WTC11 (cell line): ENCODE measurements around the gene SLC25A21. TPM values are rescaled to one million over a fixed set of nuclear protein-coding genes. Genes with fewer than 3 reads are reported as not detected.
A peak's percentile ranks its signal among the peaks of the same experiment; 100 is the strongest.

ENCODE experiments used
- ATAC-seq: fragments of 200-7000 bp; cut with Tn5 transposase; 2 replicates; pipeline ENCODE4 v1.10.0; 2021; ENCODE audit warnings: mild to moderate bottlenecking, moderate library complexity
- CTCF ChIA-PET: fragments of 300-600 bp; sonication (Branson Sonifier 250); formaldehyde crosslinking; loops from one replicate; lab custom pipeline; 2021; ENCODE audit warnings: antibody characterized with exemption; lab: Charles Lee
- POLR2A ChIA-PET: fragments of 350-600 bp; sonication (Branson Sonifier 250); formaldehyde crosslinking; loops from one replicate; lab custom pipeline; 2021; ENCODE audit warnings: antibody characterized with exemption; lab: Charles Lee
- DNase-seq: peaks from one replicate; pipeline ENCODE4 v3.0.0; 2021; ENCODE audit warnings: low spot score
- H3K27ac Mint-ChIP-seq: 2 replicates; pipeline ENCODE4 v1.8.0; 2021; ENCODE audit warnings: mixed read lengths
- H3K27me3 Mint-ChIP-seq: 2 replicates; pipeline ENCODE4 v1.8.0; 2021; ENCODE audit warnings: low read depth, mild to moderate bottlenecking, moderate library complexity, mixed read lengths
- H3K36me3 Mint-ChIP-seq: 2 replicates; pipeline ENCODE4 v1.8.0; 2021; ENCODE audit warnings: mixed read lengths
- H3K4me1 Mint-ChIP-seq: 2 replicates; pipeline ENCODE4 v1.8.0; 2022; ENCODE audit warnings: mixed read lengths
- H3K4me3 Mint-ChIP-seq: 2 replicates; pipeline ENCODE4 v1.8.0; 2021; ENCODE audit warnings: mild to moderate bottlenecking, moderate library complexity, mixed read lengths
- H3K9me3 Mint-ChIP-seq: 2 replicates; pipeline ENCODE4 v1.8.0; 2021; ENCODE audit warnings: mixed read lengths
- ATF1 ChIP-seq: sonication (generic); formaldehyde crosslinking; IDR thresholded peaks from 2 replicates; pipeline ENCODE4 v1.8.1; 2023; ENCODE audit warnings: mild to moderate bottlenecking, moderate library complexity, missing genetic modification reagents
- CBFB ChIP-seq: sonication (generic); formaldehyde crosslinking; IDR thresholded peaks from 2 replicates; pipeline ENCODE4 v1.8.1; 2022; ENCODE audit warnings: mild to moderate bottlenecking, low read depth, missing genetic modification reagents
- CREB1 ChIP-seq: sonication (generic); formaldehyde crosslinking; IDR thresholded peaks from 2 replicates; pipeline ENCODE4 v1.8.0; 2023; ENCODE audit warnings: mild to moderate bottlenecking, missing genetic modification reagents
- EMX1 ChIP-seq: fragments of 250-450 bp; sonication (Bioruptor Pico); IDR thresholded peaks from 2 replicates; pipeline ENCODE4 v1.8.0; 2021; ENCODE audit warnings: mild to moderate bottlenecking
- ETV6 ChIP-seq: sonication (generic); formaldehyde crosslinking; IDR thresholded peaks from 2 replicates; pipeline ENCODE4 v1.8.1; 2022; ENCODE audit warnings: mild to moderate bottlenecking, missing genetic modification reagents
- FOXJ3 ChIP-seq: sonication (generic); formaldehyde crosslinking; IDR thresholded peaks from 2 replicates; pipeline ENCODE4 v1.9.0; 2021; ENCODE audit warnings: missing genetic modification reagents, mild to moderate bottlenecking, borderline replicate concordance
- FOXK1 ChIP-seq: sonication (generic); formaldehyde crosslinking; IDR thresholded peaks from 2 replicates; pipeline ENCODE4 v1.8.0; 2022; ENCODE audit warnings: mild to moderate bottlenecking, moderate library complexity, missing genetic modification reagents
- FOXP1 ChIP-seq: sonication (generic); formaldehyde crosslinking; IDR thresholded peaks from 2 replicates; pipeline ENCODE4 v1.8.0; 2022; ENCODE audit warnings: missing genetic modification reagents, mild to moderate bottlenecking, moderate library complexity, borderline replicate concordance
- FOXP4 ChIP-seq: sonication (generic); formaldehyde crosslinking; IDR thresholded peaks from 2 replicates; pipeline ENCODE4 v1.8.0; 2022; ENCODE audit warnings: mild to moderate bottlenecking, missing genetic modification reagents
- GABPB1 ChIP-seq: sonication (generic); formaldehyde crosslinking; IDR thresholded peaks from 2 replicates; pipeline ENCODE4 v1.8.1; 2023; ENCODE audit warnings: mild to moderate bottlenecking, missing genetic modification reagents
- IRF2 ChIP-seq: sonication (generic); formaldehyde crosslinking; IDR thresholded peaks from 2 replicates; pipeline ENCODE4 v1.8.0; 2022; ENCODE audit warnings: low read depth, missing genetic modification reagents, borderline replicate concordance
- JAZF1 ChIP-seq: fragments of 250-450 bp; sonication (Bioruptor Pico); IDR thresholded peaks from 2 replicates; pipeline ENCODE4 v1.9.0; 2021; ENCODE audit warnings: moderate library complexity, mild to moderate bottlenecking, inconsistent platforms
- MLX ChIP-seq: sonication (generic); formaldehyde crosslinking; IDR thresholded peaks from 2 replicates; pipeline ENCODE4 v1.8.1; 2023; ENCODE audit warnings: mild to moderate bottlenecking, missing genetic modification reagents, moderate library complexity
- SOX15 ChIP-seq: fragments of 250-450 bp; sonication (Bioruptor Pico); IDR thresholded peaks from 2 replicates; pipeline ENCODE4 v1.9.0; 2021; ENCODE audit warnings: mild to moderate bottlenecking
- TEAD1 ChIP-seq: sonication (generic); formaldehyde crosslinking; IDR thresholded peaks from 2 replicates; pipeline ENCODE4 v1.8.0; 2022; ENCODE audit warnings: mild to moderate bottlenecking, missing genetic modification reagents
- TEAD4 ChIP-seq: sonication (generic); formaldehyde crosslinking; IDR thresholded peaks from 2 replicates; pipeline ENCODE4 v1.8.0; 2022; ENCODE audit warnings: mild to moderate bottlenecking, missing genetic modification reagents
- USF2 ChIP-seq: sonication (generic); formaldehyde crosslinking; IDR thresholded peaks from 2 replicates; pipeline ENCODE4 v1.8.1; 2023; ENCODE audit warnings: mild to moderate bottlenecking, missing genetic modification reagents, moderate library complexity
- ZNF138 ChIP-seq: sonication (generic); formaldehyde crosslinking; conservative IDR thresholded peaks from 2 replicates; pipeline ENCODE4 v1.8.1; 2022; ENCODE audit warnings: mild to moderate bottlenecking, moderate library complexity, missing genetic modification reagents
- ZNF281 ChIP-seq: sonication (generic); formaldehyde crosslinking; IDR thresholded peaks from 2 replicates; pipeline ENCODE4 v1.8.0; 2023; ENCODE audit warnings: mild to moderate bottlenecking, missing genetic modification reagents
- ZNF425 ChIP-seq: fragments of 250-450 bp; sonication (Bioruptor Pico); conservative IDR thresholded peaks from 2 replicates; pipeline ENCODE4 v1.9.0; 2021; ENCODE audit warnings: mild to moderate bottlenecking
- ZNF671 ChIP-seq: fragments of 250-450 bp; sonication (Bioruptor Pico); IDR thresholded peaks from 2 replicates; pipeline ENCODE4 v1.8.0; 2021; ENCODE audit warnings: mild to moderate bottlenecking
- ZSCAN18 ChIP-seq: fragments of 250-450 bp; sonication (Bioruptor Pico); IDR thresholded peaks from 2 replicates; pipeline ENCODE4 v2.1.2; 2022; ENCODE audit warnings: mild to moderate bottlenecking, moderate library complexity
- total RNA-seq: library from RNA; stranded (reverse); gene quantifications from 3 replicates; pipeline ENCODE4 v1.2.3, GENCODE V29; 2021

SLC25A21 gene
- total RNA-seq, 1 experiment from 2014 or later = 8.2 TPM

- no peak overlapping the region for H3K4me3 Mint-ChIP-seq
- no peaks in the 10 kb centered on the region for H3K9me3 Mint-ChIP-seq
- ATAC-seq = no peak
- TF ChIP-seq JAZF1 (CRISPR knock-in tag) (no peak), GABPB1 (no peak), FOXK1 (CRISPR knock-in tag) (no peak), ETV6 (no peak), CREB1 (no peak), ZSCAN18 (no peak), ATF1 (CRISPR knock-in tag) (no peak), ZNF671 (no peak), CBFB (CRISPR knock-in tag) (no peak), FOXJ3 (no peak), IRF2 (CRISPR knock-in tag) (no peak), TEAD4 (CRISPR knock-in tag) (no peak), ZNF425 (CRISPR knock-in tag) (no peak), EMX1 (CRISPR knock-in tag) (no peak)
- H3K27me3 Mint-ChIP-seq = no peaks in the 10 kb centered on the region
- peaks cover 30% of the 10 kb centered on the region for H3K4me1 Mint-ChIP-seq
- ChIA-PET POLR2A (no interaction called here), CTCF (interaction anchor here (0.8 kb wide), 1 partner anchor 84 kb away, joined by 6 read pairs; no protein-coding TSS in a partner anchor)
- H3K27ac Mint-ChIP-seq = no peak overlapping the region; the same call in 1 of the 2 replicates
- no peak for DNase-seq
- no peaks in the 10 kb centered on the region for H3K36me3 Mint-ChIP-seq
These were observed 314.5 kb downstream of the SLC25A21 start for GRCh38 chr14:36857842-36858445.

- ChIA-PET CTCF (interaction anchor here (0.8 to 1.5 kb wide), 2 partner anchors 85 to 109 kb away, joined by 3 to 6 read pairs; no protein-coding TSS in a partner anchor), POLR2A (no interaction called here)
- peak; percentile 25 for DNase-seq
- peaks cover 30% of the 10 kb centered on the region for H3K4me1 Mint-ChIP-seq
- TF ChIP-seq USF2 (CRISPR knock-in tag) = 0 out of 2 replicates have a peak, but pooled peaks have one; percentile 23
- no peak for TF ChIP-seq MLX
- H3K27ac Mint-ChIP-seq = no peak overlapping the region
- H3K4me3 Mint-ChIP-seq = no peak overlapping the region
- no peaks in the 10 kb centered on the region for H3K36me3 Mint-ChIP-seq
- H3K27me3 Mint-ChIP-seq = no peaks in the 10 kb centered on the region
- H3K9me3 Mint-ChIP-seq = no peaks in the 10 kb centered on the region
- peak; percentile 80 for ATAC-seq
These were observed 315.3 kb downstream of the SLC25A21 start for GRCh38 chr14:36857136-36857535.

GRCh38 chr14:36856095-36856878 is 316.1 kb downstream of the SLC25A21 start:
- Mint-ChIP-seq H3K4me1 (peaks cover 35% of the 10 kb centered on the region), H3K36me3 (no peaks in the 10 kb centered on the region), H3K9me3 (no peaks in the 10 kb centered on the region), H3K27me3 (no peaks in the 10 kb centered on the region), H3K27ac (peak overlapping the region; percentile 46; the same call in 1 of the 2 replicates), H3K4me3 (no peak overlapping the region)
- TF ChIP-seq FOXP1 (CRISPR knock-in tag) = no peak
- no peak for TF ChIP-seq ZNF281 (CRISPR knock-in tag)
- TF ChIP-seq ZNF138 (CRISPR knock-in tag) = no peak
- no peak for TF ChIP-seq TEAD1 (CRISPR knock-in tag)
- TF ChIP-seq SOX15 (CRISPR knock-in tag) = no peak
- TF ChIP-seq FOXP4 = no peak
- no peak; the same call in 1 of the 2 replicates for ATAC-seq
- ChIA-PET POLR2A (no interaction called here), CTCF (interaction anchor here (1.5 kb wide), 1 partner anchor 108 kb away, joined by 3 read pairs; no protein-coding TSS in a partner anchor)
- DNase-seq = no peak
